ENCODE results near the gene KIAA1549.

Gene KIAA1549

DNA sequence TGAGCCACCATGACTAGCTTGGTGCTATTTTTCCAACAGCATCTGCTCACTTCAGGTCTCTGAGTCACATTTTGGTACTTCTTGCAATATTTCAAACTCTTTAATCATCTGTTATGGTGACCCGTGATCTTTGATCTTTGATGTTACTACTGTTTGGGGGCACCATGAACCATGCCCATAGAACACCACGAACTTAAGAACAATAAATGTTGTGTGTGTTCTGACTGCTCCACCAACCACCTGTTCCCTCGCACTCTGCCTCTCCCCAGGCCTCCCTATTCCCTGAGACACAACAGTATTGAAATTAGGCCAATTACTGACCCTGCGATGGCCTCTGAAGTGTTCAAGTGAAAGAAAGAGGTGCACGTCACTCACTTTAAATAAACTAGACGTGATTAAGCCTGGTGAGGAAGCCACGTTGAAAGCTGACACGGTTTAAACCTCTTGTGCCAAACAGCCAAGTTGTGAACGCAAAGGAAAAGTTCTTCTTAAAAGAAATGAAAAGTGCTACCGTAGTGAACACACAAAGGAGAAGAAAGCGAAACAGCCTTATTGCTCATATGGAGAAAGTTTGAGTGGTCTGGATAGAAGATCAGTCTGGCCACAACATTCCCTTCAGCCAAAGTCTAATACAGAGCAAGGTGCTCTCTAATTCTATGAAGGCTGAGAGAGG, 156.0 kb downstream of the KIAA1549 start:
- Histone ChIP-seq H3K4me1 (ENCODE audit: low read depth, poor library complexity, severe bottlenecking) (no peaks in the 10 kb centered on the region), H2AFZ (ENCODE audit: low read depth) (no peak overlapping the region), H3K9ac (no peak overlapping the region), H3K79me2 (ENCODE audit: insufficient read depth, low read depth) (no peaks in the 10 kb centered on the region), H4K20me1 (ENCODE audit: insufficient read depth) (no peaks in the 10 kb centered on the region), H3K36me3 (ENCODE audit: insufficient read depth) (no peaks in the 10 kb centered on the region), H3K27me3 (ENCODE audit: insufficient read depth, low read depth) (no peaks in the 10 kb centered on the region), H3K4me2 (no peak overlapping the region), H3K27ac (no peak overlapping the region), H3K4me3 (IDR thresholded peaks at IDR 0.05; ENCODE audit: insufficient read depth, low read depth, low read length) (no peak overlapping the region)
- TF ChIP-seq, protein P1, sequence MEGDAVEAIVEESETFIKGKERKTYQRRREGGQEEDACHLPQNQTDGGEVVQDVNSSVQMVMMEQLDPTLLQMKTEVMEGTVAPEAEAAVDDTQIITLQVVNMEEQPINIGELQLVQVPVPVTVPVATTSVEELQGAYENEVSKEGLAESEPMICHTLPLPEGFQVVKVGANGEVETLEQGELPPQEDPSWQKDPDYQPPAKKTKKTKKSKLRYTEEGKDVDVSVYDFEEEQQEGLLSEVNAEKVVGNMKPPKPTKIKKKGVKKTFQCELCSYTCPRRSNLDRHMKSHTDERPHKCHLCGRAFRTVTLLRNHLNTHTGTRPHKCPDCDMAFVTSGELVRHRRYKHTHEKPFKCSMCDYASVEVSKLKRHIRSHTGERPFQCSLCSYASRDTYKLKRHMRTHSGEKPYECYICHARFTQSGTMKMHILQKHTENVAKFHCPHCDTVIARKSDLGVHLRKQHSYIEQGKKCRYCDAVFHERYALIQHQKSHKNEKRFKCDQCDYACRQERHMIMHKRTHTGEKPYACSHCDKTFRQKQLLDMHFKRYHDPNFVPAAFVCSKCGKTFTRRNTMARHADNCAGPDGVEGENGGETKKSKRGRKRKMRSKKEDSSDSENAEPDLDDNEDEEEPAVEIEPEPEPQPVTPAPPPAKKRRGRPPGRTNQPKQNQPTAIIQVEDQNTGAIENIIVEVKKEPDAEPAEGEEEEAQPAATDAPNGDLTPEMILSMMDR (conservative IDR thresholded peaks at IDR 0.05; ENCODE audit: low read depth, low read length): no peak

DNA sequence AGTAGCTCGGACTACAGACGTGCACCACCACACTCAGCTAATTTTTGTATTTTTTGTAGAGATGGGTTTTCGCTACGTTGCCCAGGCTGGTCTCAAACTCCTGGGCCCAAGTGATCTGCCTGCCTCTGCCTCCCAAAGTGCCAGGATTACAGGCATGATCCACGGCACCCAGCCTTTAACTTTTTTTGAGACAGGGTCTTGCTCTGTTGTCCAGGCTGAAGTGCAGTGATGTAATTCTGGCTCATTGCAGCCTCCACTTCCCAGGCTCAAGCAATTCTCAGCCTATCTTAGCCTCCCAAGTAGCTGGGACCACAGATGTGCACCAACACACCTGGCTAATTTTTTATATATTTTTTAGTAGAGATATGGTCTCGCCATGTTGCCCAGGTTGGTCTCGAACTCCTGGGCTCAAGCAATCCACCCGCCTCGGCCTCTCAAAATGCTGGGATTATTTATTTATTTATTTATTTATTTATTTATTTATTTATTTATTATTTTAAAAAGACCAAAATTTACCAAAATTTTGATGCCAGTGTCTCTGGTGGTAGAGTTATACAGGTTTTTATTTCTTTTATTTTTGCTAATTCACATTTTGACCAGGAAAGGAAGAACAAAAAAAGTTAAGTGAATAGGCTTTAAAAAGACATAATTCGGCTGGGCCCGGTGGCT, 158.2 kb downstream of the KIAA1549 start:
- H3K4me1 ChIP-seq (ENCODE audit: low read depth, poor library complexity, severe bottlenecking): no peaks in the 10 kb centered on the region
- H3K9ac ChIP-seq: no peak overlapping the region
- H2AFZ ChIP-seq (ENCODE audit: low read depth): no peak overlapping the region
- no peak overlapping the region for H3K4me2 ChIP-seq
- no peaks in the 10 kb centered on the region for H3K79me2 ChIP-seq (ENCODE audit: insufficient read depth, low read depth)
- no peaks in the 10 kb centered on the region for H3K27me3 ChIP-seq (ENCODE audit: insufficient read depth, low read depth)
- no peak overlapping the region for H3K27ac ChIP-seq
- no peak overlapping the region for H3K4me3 ChIP-seq (IDR thresholded peaks at IDR 0.05; ENCODE audit: insufficient read depth, low read depth, low read length)
- H3K36me3 ChIP-seq (ENCODE audit: insufficient read depth): no peaks in the 10 kb centered on the region
- TF ChIP-seq, protein P1 (conservative IDR thresholded peaks at IDR 0.05; ENCODE audit: low read depth, low read length): no peak
- H4K20me1 ChIP-seq (ENCODE audit: insufficient read depth): no peaks in the 10 kb centered on the region

DNA sequence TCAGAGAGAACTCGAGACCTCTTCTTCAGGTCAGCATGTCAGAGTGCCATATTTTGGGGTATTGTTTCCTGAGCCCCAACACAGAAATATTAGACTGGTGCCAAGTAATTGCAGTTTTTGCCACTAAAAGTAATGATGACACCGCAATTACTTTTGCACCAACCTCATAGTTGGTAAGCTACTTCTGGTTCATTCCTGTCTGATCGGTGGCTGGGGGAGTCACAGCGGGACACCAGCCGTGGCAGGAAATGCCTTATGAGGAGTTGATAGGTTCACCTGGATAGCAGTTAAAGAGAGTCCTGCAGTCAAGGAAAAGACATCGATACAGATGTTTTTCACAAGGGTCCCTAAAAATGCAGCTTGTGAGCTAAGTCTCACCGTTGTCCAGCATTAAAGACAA, 159.3 kb downstream of the KIAA1549 start:
- no peaks in the 10 kb centered on the region for H3K79me2 ChIP-seq (ENCODE audit: insufficient read depth, low read depth)
- H4K20me1 ChIP-seq (ENCODE audit: insufficient read depth): no peaks in the 10 kb centered on the region
- no peak overlapping the region for H2AFZ ChIP-seq (ENCODE audit: low read depth)
- H3K27ac ChIP-seq: no peak overlapping the region
- no peaks in the 10 kb centered on the region for H3K36me3 ChIP-seq (ENCODE audit: insufficient read depth)
- no peaks in the 10 kb centered on the region for H3K27me3 ChIP-seq (ENCODE audit: insufficient read depth, low read depth)
- H3K4me2 ChIP-seq: no peak overlapping the region
- no peak overlapping the region for H3K4me3 ChIP-seq (IDR thresholded peaks at IDR 0.05; ENCODE audit: insufficient read depth, low read depth, low read length)
- no peaks in the 10 kb centered on the region for H3K4me1 ChIP-seq (ENCODE audit: low read depth, poor library complexity, severe bottlenecking)
- H3K9ac ChIP-seq: no peak overlapping the region
- TF ChIP-seq, protein P1 (conservative IDR thresholded peaks at IDR 0.05; ENCODE audit: low read depth, low read length): no peak

DNA sequence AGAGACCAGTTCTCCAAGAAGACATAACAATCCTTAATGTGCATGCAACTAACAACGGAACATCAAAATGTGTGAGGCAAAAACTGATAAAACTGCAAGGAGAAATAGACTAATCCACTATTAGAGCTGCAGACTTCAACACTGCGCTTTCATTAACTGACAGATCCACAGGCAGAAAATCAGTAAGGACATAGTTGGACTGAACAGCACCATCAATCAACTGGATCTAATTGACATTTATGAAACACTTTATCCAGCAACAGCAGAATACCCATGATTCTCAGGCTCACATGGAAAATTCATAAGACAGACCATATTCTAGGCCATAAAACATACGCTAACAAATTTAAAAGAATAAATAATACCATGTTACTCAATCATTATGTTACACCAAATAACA, 161.6 kb downstream of the KIAA1549 start:
- TF ChIP-seq, protein P1 (conservative IDR thresholded peaks at IDR 0.05; ENCODE audit: low read depth, low read length): no peak
- Histone ChIP-seq H3K79me2 (ENCODE audit: insufficient read depth, low read depth) (no peaks in the 10 kb centered on the region), H3K27me3 (ENCODE audit: insufficient read depth, low read depth) (no peaks in the 10 kb centered on the region), H3K4me3 (IDR thresholded peaks at IDR 0.05; ENCODE audit: insufficient read depth, low read depth, low read length) (no peak overlapping the region), H3K4me2 (no peak overlapping the region), H3K27ac (no peak overlapping the region), H3K4me1 (ENCODE audit: low read depth, poor library complexity, severe bottlenecking) (no peaks in the 10 kb centered on the region), H3K9ac (no peak overlapping the region), H2AFZ (ENCODE audit: low read depth) (no peak overlapping the region), H3K36me3 (ENCODE audit: insufficient read depth) (no peaks in the 10 kb centered on the region), H4K20me1 (ENCODE audit: insufficient read depth) (no peaks in the 10 kb centered on the region)

All from KMS-11 (cell line).